NOMO-1 treated with DMSO at 0.1 percent for 48 hours (cell line): ENCODE results near the gene CTSF.
"Not testable (repeated sequence)": the region's sequence is repeated elsewhere in the genome, so short reads cannot be mapped to it uniquely, and the experiment has no call there.

Experiments
- DNase-seq: peaks from one replicate; lab custom pipeline; 2025; ENCODE audit not compliant: unreplicated experiment; lab: John Stamatoyannopoulos, UW

CTSF gene

DNA sequence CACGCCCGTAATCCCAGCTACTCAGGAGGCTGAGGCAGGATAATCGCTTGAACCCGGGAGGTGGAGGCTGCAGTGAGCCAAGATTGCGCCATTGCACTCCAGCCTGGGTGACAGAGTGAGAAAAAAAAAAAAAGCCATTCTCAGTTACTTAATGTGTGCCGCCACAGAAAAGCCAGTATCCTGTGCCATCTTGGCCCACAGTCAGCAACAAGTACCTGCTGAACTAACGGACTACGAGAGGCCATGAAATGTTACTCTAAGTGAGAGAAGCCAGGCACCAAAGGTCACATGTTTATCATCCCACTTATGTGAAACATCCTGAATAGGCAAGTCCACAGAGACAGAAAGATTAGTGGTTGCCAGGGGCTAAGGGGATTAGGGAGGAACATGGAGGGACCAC lies 27.8 kb downstream of the CTSF start:
- not testable (repeated sequence) for DNase-seq

DNA sequence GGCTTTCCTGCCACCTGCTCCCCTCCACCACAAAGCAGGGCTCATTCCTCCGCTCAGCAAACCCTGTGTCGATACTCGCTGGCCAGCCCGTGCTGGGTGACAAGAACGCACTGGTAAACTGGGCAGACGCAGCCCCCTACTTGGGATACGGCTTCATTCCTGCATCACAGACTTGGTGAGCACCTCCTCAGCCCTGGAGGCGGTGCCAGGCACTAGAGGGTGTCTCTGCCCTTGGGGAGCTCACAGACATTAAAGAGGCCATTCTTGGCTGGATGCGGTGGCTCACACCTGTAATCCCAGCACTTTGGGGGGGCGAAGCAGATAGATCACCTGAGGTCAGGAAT lies 28.6 kb downstream of the CTSF start:
- DNase-seq: no peak

DNA sequence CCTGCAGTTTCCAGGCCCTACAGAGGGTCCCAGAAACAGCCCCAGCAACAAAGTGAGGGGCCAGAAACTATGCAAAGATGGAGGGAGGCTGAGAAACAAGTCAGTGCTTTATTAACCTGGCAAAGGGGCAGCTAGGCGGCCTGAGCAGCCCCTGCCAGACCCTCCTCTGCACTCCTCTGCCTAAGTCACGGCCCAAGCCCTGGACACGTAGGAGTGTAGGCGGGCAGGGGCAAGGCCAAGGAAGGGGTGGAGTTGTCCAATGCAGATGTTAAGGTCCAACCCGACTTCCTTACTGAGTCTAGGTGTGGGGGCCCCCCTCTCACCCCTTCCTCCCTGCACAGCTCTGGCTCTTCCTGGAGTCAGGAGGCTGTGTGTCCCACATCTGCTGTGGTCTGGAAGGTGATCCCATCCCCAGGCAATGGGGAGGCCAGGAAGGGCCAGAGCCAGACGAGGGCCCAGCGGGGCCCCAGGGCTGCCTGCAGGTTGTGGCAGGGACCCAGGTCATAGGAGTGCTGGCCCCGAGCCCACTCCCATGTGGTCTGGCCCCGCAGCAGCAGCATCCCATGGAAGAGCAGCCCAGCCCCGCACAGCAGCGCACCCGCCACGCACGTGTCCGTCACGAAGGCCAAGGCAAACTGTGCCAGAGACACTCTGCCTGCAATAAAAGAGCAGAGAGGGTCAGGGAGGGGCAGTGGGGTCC lies 29.1 kb downstream of the CTSF start:
- DNase-seq: no peak

DNA sequence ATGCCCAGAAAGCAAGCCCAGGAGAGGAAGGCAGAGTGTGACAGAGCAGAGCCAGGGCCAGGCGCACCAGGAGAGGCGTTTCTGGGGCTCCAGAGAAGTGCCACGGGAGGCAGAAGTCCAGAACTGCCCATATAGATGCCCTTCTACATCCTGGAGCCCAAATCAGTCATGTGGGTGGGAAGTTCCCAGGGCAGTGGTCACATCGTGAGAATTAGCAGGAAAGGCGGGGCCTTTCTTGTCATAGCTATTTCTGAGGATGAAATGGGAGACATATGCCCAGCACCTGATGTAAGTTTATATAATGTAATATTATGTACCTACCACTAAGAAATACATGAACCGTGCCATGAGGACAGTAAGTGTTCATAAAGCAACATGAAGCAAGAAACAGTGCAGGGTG lies 35.6 kb downstream of the CTSF start:
- DNase-seq: no peak

DNA sequence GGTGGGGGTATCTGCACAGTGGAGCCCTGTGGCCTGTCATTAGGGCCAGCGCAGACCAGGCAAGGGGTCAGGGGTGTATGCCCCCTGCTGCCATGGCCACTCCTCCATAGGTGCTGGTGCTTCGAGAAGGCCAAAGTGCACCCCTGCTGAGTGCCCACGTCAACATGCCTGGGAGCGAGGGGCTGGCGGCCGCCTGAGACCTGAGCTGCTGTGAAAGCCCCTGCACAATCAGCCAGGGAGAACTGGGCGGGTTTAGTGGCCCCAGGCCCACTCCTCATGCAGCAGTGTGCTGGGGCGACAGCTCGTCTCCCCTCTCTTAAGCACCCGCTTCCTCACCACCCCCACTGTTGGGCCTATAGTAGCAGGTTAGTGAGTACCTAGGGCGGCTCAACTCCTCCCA lies 36.6 kb downstream of the CTSF start:
- DNase-seq: no peak

DNA sequence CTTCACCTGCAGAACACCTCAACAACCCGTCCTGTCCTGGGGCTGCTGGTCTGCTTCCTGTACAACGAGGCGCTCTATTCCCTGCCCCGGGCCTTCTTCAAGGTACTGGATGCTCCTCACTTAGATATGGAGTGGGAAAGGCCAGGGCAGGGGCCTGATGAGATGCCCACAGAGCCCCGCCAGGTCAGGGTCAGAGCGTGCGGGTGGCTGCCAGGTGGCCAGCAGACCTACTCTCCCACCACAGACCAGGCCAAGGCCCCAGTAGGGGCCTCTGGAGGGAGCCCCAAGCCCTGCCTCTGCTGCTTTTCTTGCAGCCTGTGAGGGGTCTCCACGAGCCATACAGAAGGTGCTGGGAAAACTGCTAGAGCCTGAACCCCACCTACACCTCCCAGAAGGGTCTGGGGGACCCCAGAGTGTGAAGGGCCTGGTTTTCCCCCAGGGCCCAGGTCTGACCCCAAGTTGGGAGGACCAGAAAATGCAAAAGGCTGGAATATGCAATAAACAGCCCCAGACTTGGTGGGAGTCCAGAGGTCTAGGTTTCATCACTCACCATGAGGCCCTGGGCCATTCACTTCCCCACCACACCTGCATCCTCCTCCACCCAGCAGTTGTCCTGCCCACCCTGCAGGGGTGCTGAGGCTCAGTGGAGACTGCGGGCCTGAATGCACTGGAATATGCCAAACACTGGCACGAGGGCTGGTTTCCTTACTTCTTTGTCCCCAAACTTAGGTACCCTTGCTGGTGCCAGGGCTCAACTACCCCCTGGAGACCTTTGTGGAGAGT lies 37.3 kb downstream of the CTSF start:
- DNase-seq: no peak

DNA sequence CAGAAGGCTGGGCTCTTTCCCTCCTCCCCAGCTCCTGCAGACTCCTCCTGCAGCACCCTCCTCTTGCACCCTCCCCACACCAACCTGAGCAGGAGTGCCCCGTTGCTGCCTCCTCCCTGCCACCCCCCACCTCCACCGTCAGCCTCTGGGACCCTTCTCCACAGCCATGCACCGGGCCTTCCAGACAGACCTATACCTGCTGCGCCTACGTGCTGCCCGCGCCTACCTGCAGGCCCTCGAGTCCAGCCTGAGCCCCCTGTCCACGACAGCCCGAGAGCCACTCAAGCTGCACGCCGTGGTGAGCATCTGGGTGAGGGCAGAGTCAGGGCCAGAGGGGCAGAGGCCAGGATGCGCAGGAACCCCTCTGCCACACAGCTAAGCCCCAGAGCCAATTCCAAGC lies 38.8 kb downstream of the CTSF start:
- DNase-seq: no peak

DNA sequence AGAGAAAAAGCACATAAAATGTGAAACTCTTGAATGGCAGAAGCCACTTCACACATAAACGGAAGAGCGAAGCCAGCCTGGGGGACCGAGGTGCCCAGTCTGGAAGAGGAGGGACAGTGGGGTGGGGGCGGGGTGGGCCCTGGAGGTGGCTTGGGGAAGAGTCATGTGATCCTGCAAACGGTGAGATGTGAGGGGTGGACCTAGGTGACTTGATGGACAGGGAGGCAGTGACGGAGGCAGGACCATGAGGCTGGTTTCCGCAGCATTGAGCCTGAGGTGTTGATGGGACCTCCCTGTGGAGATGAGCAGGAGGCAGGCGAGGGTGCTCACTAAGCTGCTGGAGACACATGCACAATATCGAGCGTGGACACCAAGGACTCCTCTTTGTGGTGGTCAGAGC lies 39.3 kb downstream of the CTSF start:
- DNase-seq: no peak

DNA sequence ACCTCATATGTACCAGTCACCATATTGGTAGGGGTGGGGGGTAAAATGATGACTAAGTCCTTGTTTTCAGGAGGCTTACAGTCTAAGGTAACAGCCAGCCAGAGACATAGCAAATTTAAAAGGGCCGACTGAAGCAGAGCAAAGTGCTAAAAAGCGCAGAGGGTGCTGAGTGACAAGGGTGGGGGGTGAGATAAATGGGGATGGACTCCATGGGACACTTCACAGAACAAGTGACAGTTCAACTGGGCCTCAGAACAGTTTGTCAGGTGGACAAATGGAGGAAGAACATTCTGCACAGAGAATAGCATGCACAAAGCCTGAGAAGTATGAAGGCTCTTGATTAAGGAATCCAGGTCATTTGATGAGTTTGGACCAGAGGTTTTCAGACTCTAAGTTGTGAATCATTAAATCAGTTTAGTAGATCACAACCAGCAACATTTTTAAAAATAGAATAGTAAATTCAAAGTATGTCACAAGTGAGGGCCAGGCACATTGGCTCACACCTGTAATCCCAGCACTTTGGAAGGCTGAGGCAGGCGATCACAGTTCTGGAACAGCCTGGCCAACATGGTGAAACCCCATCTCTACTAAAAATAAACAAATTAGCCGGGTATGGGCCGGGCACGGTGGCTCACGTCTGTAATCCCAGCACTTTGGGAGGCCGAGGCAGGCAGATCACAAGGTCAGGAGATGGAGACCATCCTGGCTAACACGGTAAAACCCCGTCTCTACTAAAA lies 43.9 kb downstream of the CTSF start:
- DNase-seq: no peak

DNA sequence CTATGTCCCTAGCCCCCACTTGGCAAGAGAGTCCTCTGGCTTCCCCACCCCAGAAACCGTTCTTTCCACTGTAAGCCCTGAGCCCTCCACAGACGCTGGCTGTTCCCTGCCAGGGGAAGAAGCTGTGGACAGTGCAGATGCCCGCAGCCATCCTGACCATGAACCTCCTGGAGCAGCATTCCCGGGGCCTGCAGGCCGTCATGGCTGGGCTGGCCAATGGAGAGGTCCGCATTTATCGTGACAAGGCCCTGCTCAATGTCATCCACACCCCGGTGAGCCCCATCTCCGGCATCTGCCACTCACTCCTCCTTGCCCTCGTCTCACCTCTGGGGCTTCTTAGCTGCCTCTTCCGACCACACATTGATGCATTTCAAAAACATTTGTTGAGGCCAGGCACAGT lies 44.8 kb downstream of the CTSF start:
- no peak for DNase-seq
